ENCODE results near the gene AQP5. TPM values are rescaled to one million over a fixed set of nuclear protein-coding genes. Genes with fewer than 3 reads are reported as not detected.
A peak's percentile ranks its signal among the peaks of the same experiment; 100 is the strongest.

AQP5 gene
- total and polyA plus RNA-seq, 4 donors: 0.20 to 2.4 (median 1.4) TPM

- no peak for DNase-seq (ENCODE audit: low read depth in 4 of 6, low spot score in 6 of 6)
- Histone ChIP-seq H3K27me3 (ENCODE audit: control insufficient read depth, insufficient read depth, low read length) (no peaks in the 10 kb centered on the region), H3K4me3 (ENCODE audit: low read depth, low read length) (no peak overlapping the region), H3K4me1 (ENCODE audit: control insufficient read depth, insufficient read depth, low read length) (no peaks in the 10 kb centered on the region), H3K27ac (ENCODE audit: low read depth, low read length) (no peak overlapping the region), H3K36me3 (ENCODE audit: control insufficient read depth, insufficient read depth, low read length) (no peaks in the 10 kb centered on the region), H3K9me3 (ENCODE audit: control insufficient read depth, insufficient read depth, low read length) (no peaks in the 10 kb centered on the region)
- WGBS (ENCODE audit: insufficient coverage): 76% methylated on average over 5 of the region's 7 CpGs
These were observed 29.6 kb upstream of the AQP5 start for GRCh38 chr12:49932023-49932422.

GRCh38 chr12:49932533-49933130, 29.0 kb upstream of the AQP5 start:
- H3K4me3 ChIP-seq (ENCODE audit: low read depth, low read length): no peak overlapping the region
- H3K9me3 ChIP-seq (ENCODE audit: control insufficient read depth, insufficient read depth, low read length): no peaks in the 10 kb centered on the region
- H3K27me3 ChIP-seq (ENCODE audit: control insufficient read depth, insufficient read depth, low read length): no peaks in the 10 kb centered on the region
- no peaks in the 10 kb centered on the region for H3K4me1 ChIP-seq (ENCODE audit: control insufficient read depth, insufficient read depth, low read length)
- H3K27ac ChIP-seq (ENCODE audit: low read depth, low read length): no peak overlapping the region
- no peak for DNase-seq (ENCODE audit: low read depth in 4 of 6, low spot score in 6 of 6)
- WGBS (ENCODE audit: insufficient coverage): 86% methylated on average over 6 of the region's 8 CpGs
- no peaks in the 10 kb centered on the region for H3K36me3 ChIP-seq (ENCODE audit: control insufficient read depth, insufficient read depth, low read length)

- H3K27me3 ChIP-seq (ENCODE audit: control insufficient read depth, insufficient read depth, low read length): no peaks in the 10 kb centered on the region
- WGBS (ENCODE audit: insufficient coverage): no CpG with 5 or more reads among the region's 5 CpGs
- no peak overlapping the region for H3K4me3 ChIP-seq (ENCODE audit: low read depth, low read length)
- no peaks in the 10 kb centered on the region for H3K4me1 ChIP-seq (ENCODE audit: control insufficient read depth, insufficient read depth, low read length)
- no peaks in the 10 kb centered on the region for H3K9me3 ChIP-seq (ENCODE audit: control insufficient read depth, insufficient read depth, low read length)
- H3K36me3 ChIP-seq (ENCODE audit: control insufficient read depth, insufficient read depth, low read length): no peaks in the 10 kb centered on the region
- DNase-seq (ENCODE audit: low read depth in 4 of 6, low spot score in 6 of 6): no peak
- H3K27ac ChIP-seq (ENCODE audit: low read depth, low read length): no peak overlapping the region
These were observed 27.9 kb upstream of the AQP5 start for GRCh38 chr12:49933796-49934195.

- no peaks in the 10 kb centered on the region for H3K27me3 ChIP-seq (ENCODE audit: control insufficient read depth, insufficient read depth, low read length)
- H3K9me3 ChIP-seq (ENCODE audit: control insufficient read depth, insufficient read depth, low read length): no peaks in the 10 kb centered on the region
- no peak overlapping the region for H3K27ac ChIP-seq (ENCODE audit: low read depth, low read length)
- no peak overlapping the region for H3K4me3 ChIP-seq (ENCODE audit: low read depth, low read length)
- H3K4me1 ChIP-seq (ENCODE audit: control insufficient read depth, insufficient read depth, low read length): no peaks in the 10 kb centered on the region
- H3K36me3 ChIP-seq (ENCODE audit: control insufficient read depth, insufficient read depth, low read length): no peaks in the 10 kb centered on the region
- DNase-seq (ENCODE audit: low read depth in 4 of 6, low spot score in 6 of 6): no peak
- no CpG with 5 or more reads among the region's 3 CpGs for WGBS (ENCODE audit: insufficient coverage)
These were observed 27.2 kb upstream of the AQP5 start for GRCh38 chr12:49934505-49934904.

GRCh38 chr12:49936925-49937324, 24.7 kb upstream of the AQP5 start:
- no CpG with 5 or more reads among the region's 3 CpGs for WGBS (ENCODE audit: insufficient coverage)
- Histone ChIP-seq H3K4me3 (ENCODE audit: low read depth, low read length) (no peak overlapping the region), H3K36me3 (ENCODE audit: control insufficient read depth, insufficient read depth, low read length) (no peaks in the 10 kb centered on the region), H3K9me3 (ENCODE audit: control insufficient read depth, insufficient read depth, low read length) (no peaks in the 10 kb centered on the region), H3K27me3 (ENCODE audit: control insufficient read depth, insufficient read depth, low read length) (no peaks in the 10 kb centered on the region), H3K4me1 (ENCODE audit: control insufficient read depth, insufficient read depth, low read length) (no peaks in the 10 kb centered on the region), H3K27ac (ENCODE audit: low read depth, low read length) (no peak overlapping the region)
- peak in 1 of 6 donors; percentile 63 for DNase-seq (ENCODE audit: low read depth in 4 of 6, low spot score in 6 of 6)

GRCh38 chr12:49937639-49938300, 23.9 kb upstream of the AQP5 start:
- no peak overlapping the region for H3K27ac ChIP-seq (ENCODE audit: low read depth, low read length)
- no peak overlapping the region for H3K4me3 ChIP-seq (ENCODE audit: low read depth, low read length)
- H3K36me3 ChIP-seq (ENCODE audit: control insufficient read depth, insufficient read depth, low read length): no peaks in the 10 kb centered on the region
- peaks cover under 1% of the 10 kb centered on the region for H3K4me1 ChIP-seq (ENCODE audit: control insufficient read depth, insufficient read depth, low read length)
- H3K9me3 ChIP-seq (ENCODE audit: control insufficient read depth, insufficient read depth, low read length): no peaks in the 10 kb centered on the region
- WGBS (ENCODE audit: insufficient coverage): 88% methylated on average over 6 of the region's 8 CpGs
- no peak for DNase-seq (ENCODE audit: low read depth in 4 of 6, low spot score in 6 of 6)
- no peaks in the 10 kb centered on the region for H3K27me3 ChIP-seq (ENCODE audit: control insufficient read depth, insufficient read depth, low read length)

- peaks cover 11% of the 10 kb centered on the region for H3K4me1 ChIP-seq (ENCODE audit: control insufficient read depth, insufficient read depth, low read length)
- H3K27ac ChIP-seq (ENCODE audit: low read depth, low read length): no peak overlapping the region
- no peaks in the 10 kb centered on the region for H3K27me3 ChIP-seq (ENCODE audit: control insufficient read depth, insufficient read depth, low read length)
- no peak overlapping the region for H3K4me3 ChIP-seq (ENCODE audit: low read depth, low read length)
- no peaks in the 10 kb centered on the region for H3K9me3 ChIP-seq (ENCODE audit: control insufficient read depth, insufficient read depth, low read length)
- no peaks in the 10 kb centered on the region for H3K36me3 ChIP-seq (ENCODE audit: control insufficient read depth, insufficient read depth, low read length)
- no peak for DNase-seq (ENCODE audit: low read depth in 4 of 6, low spot score in 6 of 6)
These were observed 22.4 kb upstream of the AQP5 start for GRCh38 chr12:49939307-49939706.

GRCh38 chr12:49939707-49940106, 22.0 kb upstream of the AQP5 start:
- Histone ChIP-seq H3K4me3 (ENCODE audit: low read depth, low read length) (no peak overlapping the region), H3K4me1 (ENCODE audit: control insufficient read depth, insufficient read depth, low read length) (peaks cover 11% of the 10 kb centered on the region), H3K27ac (ENCODE audit: low read depth, low read length) (no peak overlapping the region), H3K9me3 (ENCODE audit: control insufficient read depth, insufficient read depth, low read length) (no peaks in the 10 kb centered on the region), H3K27me3 (ENCODE audit: control insufficient read depth, insufficient read depth, low read length) (no peaks in the 10 kb centered on the region), H3K36me3 (ENCODE audit: control insufficient read depth, insufficient read depth, low read length) (no peaks in the 10 kb centered on the region)
- DNase-seq (ENCODE audit: low read depth in 4 of 6, low spot score in 6 of 6): no peak
- WGBS (ENCODE audit: insufficient coverage): 80% methylated on average over 1 of the region's 1 CpG

GRCh38 chr12:49941556-49942511, 19.8 kb upstream of the AQP5 start:
- H3K27me3 ChIP-seq (ENCODE audit: control insufficient read depth, insufficient read depth, low read length): no peaks in the 10 kb centered on the region
- peaks cover 17% of the 10 kb centered on the region for H3K4me1 ChIP-seq (ENCODE audit: control insufficient read depth, insufficient read depth, low read length)
- no peaks in the 10 kb centered on the region for H3K36me3 ChIP-seq (ENCODE audit: control insufficient read depth, insufficient read depth, low read length)
- WGBS (ENCODE audit: insufficient coverage): 85% methylated on average over 9 of the region's 13 CpGs
- H3K27ac ChIP-seq (ENCODE audit: low read depth, low read length): no peak overlapping the region
- H3K4me3 ChIP-seq (ENCODE audit: low read depth, low read length): no peak overlapping the region
- no peak for DNase-seq (ENCODE audit: low read depth in 4 of 6, low spot score in 6 of 6)
- H3K9me3 ChIP-seq (ENCODE audit: control insufficient read depth, insufficient read depth, low read length): no peaks in the 10 kb centered on the region

All from spinal cord (tissue), 10 donors.